Smooth muscle cell of bladder (primary cell): ENCODE measurements around the gene USP35. TPM values are rescaled to one million over a fixed set of nuclear protein-coding genes. Genes with fewer than 3 reads are reported as not detected.

Experiments used
- total RNA-seq: library from RNA; depleted of rRNA; stranded (reverse); fragments of >200 nt; gene quantifications from 2 replicates; pipeline ENCODE4 v1.2.3, GENCODE V29; 2014

The USP35 gene, protein sequence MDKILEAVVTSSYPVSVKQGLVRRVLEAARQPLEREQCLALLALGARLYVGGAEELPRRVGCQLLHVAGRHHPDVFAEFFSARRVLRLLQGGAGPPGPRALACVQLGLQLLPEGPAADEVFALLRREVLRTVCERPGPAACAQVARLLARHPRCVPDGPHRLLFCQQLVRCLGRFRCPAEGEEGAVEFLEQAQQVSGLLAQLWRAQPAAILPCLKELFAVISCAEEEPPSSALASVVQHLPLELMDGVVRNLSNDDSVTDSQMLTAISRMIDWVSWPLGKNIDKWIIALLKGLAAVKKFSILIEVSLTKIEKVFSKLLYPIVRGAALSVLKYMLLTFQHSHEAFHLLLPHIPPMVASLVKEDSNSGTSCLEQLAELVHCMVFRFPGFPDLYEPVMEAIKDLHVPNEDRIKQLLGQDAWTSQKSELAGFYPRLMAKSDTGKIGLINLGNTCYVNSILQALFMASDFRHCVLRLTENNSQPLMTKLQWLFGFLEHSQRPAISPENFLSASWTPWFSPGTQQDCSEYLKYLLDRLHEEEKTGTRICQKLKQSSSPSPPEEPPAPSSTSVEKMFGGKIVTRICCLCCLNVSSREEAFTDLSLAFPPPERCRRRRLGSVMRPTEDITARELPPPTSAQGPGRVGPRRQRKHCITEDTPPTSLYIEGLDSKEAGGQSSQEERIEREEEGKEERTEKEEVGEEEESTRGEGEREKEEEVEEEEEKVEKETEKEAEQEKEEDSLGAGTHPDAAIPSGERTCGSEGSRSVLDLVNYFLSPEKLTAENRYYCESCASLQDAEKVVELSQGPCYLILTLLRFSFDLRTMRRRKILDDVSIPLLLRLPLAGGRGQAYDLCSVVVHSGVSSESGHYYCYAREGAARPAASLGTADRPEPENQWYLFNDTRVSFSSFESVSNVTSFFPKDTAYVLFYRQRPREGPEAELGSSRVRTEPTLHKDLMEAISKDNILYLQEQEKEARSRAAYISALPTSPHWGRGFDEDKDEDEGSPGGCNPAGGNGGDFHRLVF
- 8.5 and 11.8 TPM in 2 replicates for total RNA-seq

DNA sequence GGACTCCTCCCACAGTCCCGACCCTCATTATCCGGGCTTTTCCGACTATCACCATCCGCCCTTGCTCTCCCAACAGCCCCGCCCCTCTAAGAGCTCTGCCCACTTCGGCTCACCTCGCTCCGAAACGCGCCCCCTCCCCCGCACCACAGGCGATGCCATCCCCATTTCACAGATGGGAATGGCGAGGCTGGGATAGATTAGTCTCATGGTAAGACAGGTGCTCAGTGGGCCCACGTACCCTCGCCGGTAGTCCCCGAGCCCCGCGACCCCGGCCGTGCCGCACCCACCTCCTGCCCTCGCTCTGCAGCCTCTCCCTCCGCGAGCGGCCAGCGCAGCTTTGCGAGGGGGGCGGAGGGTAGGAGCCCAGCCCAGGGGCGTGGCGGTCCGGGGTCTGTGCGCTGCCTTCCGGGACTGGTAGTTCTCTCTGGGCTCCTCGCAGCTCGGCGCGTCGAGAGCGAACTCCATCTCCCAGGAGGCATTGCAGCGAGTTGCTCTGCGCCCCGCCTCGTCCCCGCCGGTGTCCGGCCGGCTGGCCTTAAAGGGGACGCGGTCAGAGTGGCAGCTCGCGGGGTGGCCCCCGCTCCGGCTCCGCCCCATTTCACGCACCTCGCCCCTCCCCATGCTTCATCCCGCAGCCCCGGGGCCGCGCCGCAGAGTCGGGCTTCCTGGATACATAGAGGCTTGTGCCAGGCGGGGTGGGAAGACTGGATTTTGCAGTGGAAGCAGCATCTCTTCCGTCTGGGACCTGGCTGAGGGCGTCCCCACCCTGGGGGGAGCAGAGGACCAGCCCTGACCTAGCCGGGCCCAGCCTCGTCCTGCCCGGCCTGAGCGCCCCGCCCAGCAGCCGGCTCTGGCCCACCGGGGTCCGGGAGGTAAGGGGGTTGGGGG, at the start of gene USP35, which contains the start of gene KCTD21:
Gene USP35 (plus strand): TSS at position 634 of the 888 bp plus-strand sequence. CDS start 7,327 bp downstream, outside the sequence.
Gene KCTD21 (minus strand): TSS at position 341 of the 888 bp plus-strand sequence. CDS start 14,072 bp downstream, outside the sequence.

GRCh38 chr11:78139422-78140391, 49.0 kb upstream of the USP35 start, which contains the start of gene ALG8:
Gene ALG8, minus strand, starts transcription at chr11:78139626. Its CDS starts 38 bp downstream, at chr11:78139588.

Other genes with a start within 250 kb of the USP35 start
- gene INTS4, start 194.3 kb upstream of the USP35 start, total RNA-seq: 24.8 and 25.0 TPM in 2 replicates
- gene KCTD14, start 165.6 kb upstream of the USP35 start, total RNA-seq: 0.09 and 0.28 TPM in 2 replicates
- gene THRSP, start 125.1 kb upstream of the USP35 start, total RNA-seq: not detected in 2 replicates
- gene NDUFC2, start 109.1 kb upstream of the USP35 start, total RNA-seq: 69.5 and 75.5 TPM in 2 replicates
- 32.3 and 40.5 TPM in 2 replicates for gene ALG8, start 49.3 kb upstream of the USP35 start, total RNA-seq
- 4.1 and 6.9 TPM in 2 replicates for gene KCTD21, start 293 bp upstream of the USP35 start, total RNA-seq
- 10.9 and 11.7 TPM in 2 replicates for gene GAB2, start 228.9 kb downstream of the USP35 start, total RNA-seq